HFF-Myc (cell line): Measurements from ENCODE around the gene ADCY9.
"Not testable (repeated sequence)": the region's sequence is repeated elsewhere in the genome, so short reads cannot be mapped to it uniquely, and the experiment has no call there.

Experiments used
- DNase-seq: peaks from one replicate; pipeline ENCODE4 v3.0.0-alpha.2; 2011; ENCODE audit warnings: low read depth; ENCODE audit errors: extremely low read depth
- H3K4me3 ChIP-seq: replicated peaks from 2 replicates; pipeline ENCODE4 v1.5.1; 2011; ENCODE audit warnings: low read depth, mild to moderate bottlenecking, control low read depth, low read length
- CTCF ChIP-seq: IDR thresholded peaks from 2 replicates; pipeline ENCODE4 v1.5.1; 2012; ENCODE audit warnings: mild to moderate bottlenecking, low read depth, low read length, control low read depth; ENCODE audit errors: missing control alignments

ADCY9 gene

GRCh38 chr16:4116325-4117249 is at the start of gene ADCY9:
ADCY9 (minus strand) TSS chr16:4116442; CDS start chr16:4115442, 1,000 bp downstream.
- no peak for TF ChIP-seq CTCF
- no peak for DNase-seq
- peak within 1 kb of the TSS; percentile 58 for H3K4me3 ChIP-seq

GRCh38 chr16:4160658-4161430 is 44.6 kb upstream of the ADCY9 start:
- H3K4me3 ChIP-seq = no peak overlapping the region
- no peak for TF ChIP-seq CTCF
- DNase-seq = no peak

GRCh38 chr16:4159726-4160125 is 43.5 kb upstream of the ADCY9 start:
- no peak for DNase-seq
- TF ChIP-seq CTCF = no peak

GRCh38 chr16:4158143-4159093 is 42.2 kb upstream of the ADCY9 start:
- DNase-seq = no peak
- TF ChIP-seq CTCF = no peak
- no peak overlapping the region for H3K4me3 ChIP-seq

More at GRCh38 chr16:4159726-4160125, 43.5 kb upstream of the ADCY9 start:
- H3K4me3 ChIP-seq = no peak overlapping the region

- no peak for TF ChIP-seq CTCF
- H3K4me3 ChIP-seq = no peak overlapping the region
- no peak for DNase-seq
These were observed 41.2 kb upstream of the ADCY9 start for GRCh38 chr16:4157376-4157825.

- DNase-seq, H3K4me3 ChIP-seq: not testable (repeated sequence)
These were observed 40.3 kb upstream of the ADCY9 start for GRCh38 chr16:4156503-4156902.

GRCh38 chr16:4153364-4153763 is 37.1 kb upstream of the ADCY9 start:
- DNase-seq, H3K4me3 ChIP-seq: not testable (repeated sequence)
